Smooth muscle cell (in vitro differentiated cells): ENCODE results near the gene TRMO. TPM values are rescaled to one million over a fixed set of nuclear protein-coding genes. Genes with fewer than 3 reads are reported as not detected.

Experiments
- DNase-seq: peaks from one replicate; lab custom pipeline; 2025; ENCODE audit not compliant: unreplicated experiment; lab: John Stamatoyannopoulos, UW
- H2AFZ ChIP-seq: fragments of 200-600 bp; sonication (generic); 2 replicates; pipeline ENCODE4 v1.6.0; 2016; ENCODE audit warnings: antibody characterized with exemption, low read depth, mild to moderate bottlenecking
- H3F3A ChIP-seq: fragments of 200-600 bp; sonication (generic); 2 replicates; pipeline ENCODE4 v1.6.0; 2017; ENCODE audit warnings: antibody characterized with exemption, low read depth
- H3K27ac ChIP-seq: fragments of 200-600 bp; sonication (generic); 2 replicates; pipeline ENCODE4 v1.5.1; 2016; ENCODE audit warnings: low read depth, mild to moderate bottlenecking
- H3K27me3 ChIP-seq: fragments of 200-600 bp; sonication (generic); 2 replicates; pipeline ENCODE4 v1.6.1; 2016; ENCODE audit warnings: low read depth, mild to moderate bottlenecking
- H3K36me3 ChIP-seq: fragments of 200-600 bp; sonication (generic); 2 replicates; pipeline ENCODE4 v1.5.1; 2016; ENCODE audit warnings: low read depth
- H3K4me1 ChIP-seq: fragments of 200-600 bp; sonication (generic); 2 replicates; pipeline ENCODE4 v1.5.1; 2016; ENCODE audit warnings: low read depth
- H3K4me2 ChIP-seq: fragments of 200-600 bp; sonication (generic); 2 replicates; pipeline ENCODE4 v1.6.0; 2016; ENCODE audit warnings: mild to moderate bottlenecking
- H3K4me3 ChIP-seq: fragments of 200-600 bp; sonication (generic); 2 replicates; pipeline ENCODE4 v1.5.1; 2016; ENCODE audit warnings: mild to moderate bottlenecking
- H3K79me2 ChIP-seq: fragments of 200-600 bp; sonication (generic); 2 replicates; pipeline ENCODE4 v1.6.0; 2016; ENCODE audit warnings: low read depth, mild to moderate bottlenecking
- H3K9ac ChIP-seq: fragments of 200-600 bp; sonication (generic); 2 replicates; pipeline ENCODE4 v1.6.0; 2016; ENCODE audit warnings: low read depth
- H3K9me3 ChIP-seq: fragments of 200-600 bp; sonication (generic); replicated peaks from 2 replicates; pipeline ENCODE4 v1.5.1; 2016; ENCODE audit warnings: low read depth
- H4K20me1 ChIP-seq: fragments of 200-600 bp; sonication (generic); 2 replicates; pipeline ENCODE4 v1.6.0; 2016; ENCODE audit warnings: low read depth
- WGBS: methylation state at CpG from one replicate; pipeline ENCODE4 v1.1.7; 2016; ENCODE audit warnings: low lambda C conversion rate; 5-methylcytosine and 5-hydroxymethylcytosine counted together
- polyA plus RNA-seq: library from polyadenylated mRNA; unstranded; fragments of >200 nt; fragmentation: Nextera tagmentation; extraction: Ambion mirVana; gene quantifications from 2 replicates; pipeline ENCODE4 v1.2.1, GENCODE V29; 2016
- total RNA-seq: library from RNA; depleted of rRNA; stranded (reverse); fragments of >200 nt; gene quantifications from 2 replicates; pipeline ENCODE4 v1.2.3, GENCODE V29; 2014
- TF ChIP-seq, protein P1 (sequence below): fragments of 200-600 bp; sonication (generic); IDR thresholded peaks from 2 replicates; pipeline ENCODE4 v1.5.1; 2017; ENCODE audit warnings: borderline replicate concordance, mild to moderate bottlenecking, antibody characterized with exemption; ENCODE audit not compliant: insufficient read depth, poor library complexity, severe bottlenecking

Gene TRMO
- total and polyA plus RNA-seq, 2 experiments from 2014 or later, result 5.8 to 8.1 TPM

DNA sequence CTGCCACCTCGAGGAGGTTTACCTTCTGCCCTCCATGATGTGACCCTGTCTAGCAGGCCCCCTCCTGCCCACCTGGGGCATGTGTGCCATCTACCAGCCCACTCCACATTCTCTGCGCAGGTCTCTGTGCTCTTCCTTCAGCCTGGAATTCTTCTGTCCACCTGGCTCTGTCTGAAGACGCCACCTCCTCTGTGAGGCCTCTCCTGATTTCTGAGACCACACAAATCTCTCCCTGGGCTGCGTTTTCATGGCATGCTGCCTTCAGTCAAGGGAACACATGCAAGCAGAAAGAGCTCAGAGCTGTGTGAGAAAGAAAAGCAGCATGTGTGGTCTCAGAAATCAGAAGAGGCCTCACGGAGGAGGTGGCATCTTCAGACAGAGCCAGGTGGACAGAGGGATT is 47.2 kb downstream of the TRMO start:
- Histone ChIP-seq H4K20me1 (no peaks in the 10 kb centered on the region), H3K27me3 (no peaks in the 10 kb centered on the region), H3K4me1 (no peaks in the 10 kb centered on the region), H3K27ac (no peak overlapping the region), H3K4me2 (no peak overlapping the region), H3K9ac (no peak overlapping the region), H2AFZ (no peak overlapping the region), H3F3A (no peaks in the 10 kb centered on the region), H3K36me3 (no peaks in the 10 kb centered on the region), H3K4me3 (no peak overlapping the region), H3K79me2 (no peaks in the 10 kb centered on the region), H3K9me3 (no peaks in the 10 kb centered on the region)
- WGBS, result 94% methylated on average over 5 of the region's 5 CpGs
- DNase-seq, result no peak
- TF ChIP-seq, protein P1, sequence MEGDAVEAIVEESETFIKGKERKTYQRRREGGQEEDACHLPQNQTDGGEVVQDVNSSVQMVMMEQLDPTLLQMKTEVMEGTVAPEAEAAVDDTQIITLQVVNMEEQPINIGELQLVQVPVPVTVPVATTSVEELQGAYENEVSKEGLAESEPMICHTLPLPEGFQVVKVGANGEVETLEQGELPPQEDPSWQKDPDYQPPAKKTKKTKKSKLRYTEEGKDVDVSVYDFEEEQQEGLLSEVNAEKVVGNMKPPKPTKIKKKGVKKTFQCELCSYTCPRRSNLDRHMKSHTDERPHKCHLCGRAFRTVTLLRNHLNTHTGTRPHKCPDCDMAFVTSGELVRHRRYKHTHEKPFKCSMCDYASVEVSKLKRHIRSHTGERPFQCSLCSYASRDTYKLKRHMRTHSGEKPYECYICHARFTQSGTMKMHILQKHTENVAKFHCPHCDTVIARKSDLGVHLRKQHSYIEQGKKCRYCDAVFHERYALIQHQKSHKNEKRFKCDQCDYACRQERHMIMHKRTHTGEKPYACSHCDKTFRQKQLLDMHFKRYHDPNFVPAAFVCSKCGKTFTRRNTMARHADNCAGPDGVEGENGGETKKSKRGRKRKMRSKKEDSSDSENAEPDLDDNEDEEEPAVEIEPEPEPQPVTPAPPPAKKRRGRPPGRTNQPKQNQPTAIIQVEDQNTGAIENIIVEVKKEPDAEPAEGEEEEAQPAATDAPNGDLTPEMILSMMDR, result no peak

DNA sequence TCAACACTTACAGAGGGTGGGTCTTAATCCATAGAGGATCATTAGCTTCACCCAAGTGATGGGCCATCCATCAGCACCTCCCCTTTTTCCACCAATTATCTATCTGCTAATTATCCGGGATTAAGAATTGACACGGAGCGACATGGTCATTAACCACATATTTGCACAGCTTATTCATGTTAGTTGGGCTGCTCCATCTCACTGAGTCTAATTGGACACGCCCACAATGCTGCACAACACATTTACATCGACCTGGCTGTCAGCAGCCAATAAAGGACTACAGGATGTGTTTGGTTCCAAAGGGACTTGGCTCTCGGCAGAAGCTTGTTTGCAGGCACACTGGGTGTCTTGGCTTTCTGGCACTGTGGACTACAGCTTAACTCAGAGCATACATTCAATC is 47.7 kb downstream of the TRMO start:
- Histone ChIP-seq H3F3A (no peaks in the 10 kb centered on the region), H3K27ac (no peak overlapping the region), H3K4me3 (no peak overlapping the region), H4K20me1 (no peaks in the 10 kb centered on the region), H3K36me3 (no peaks in the 10 kb centered on the region), H3K79me2 (no peaks in the 10 kb centered on the region), H3K4me2 (no peak overlapping the region), H3K9me3 (no peaks in the 10 kb centered on the region), H3K27me3 (no peaks in the 10 kb centered on the region), H2AFZ (no peak overlapping the region), H3K4me1 (no peaks in the 10 kb centered on the region), H3K9ac (no peak overlapping the region)
- TF ChIP-seq, protein P1, result no peak
- 87% methylated on average over 6 of the region's 6 CpGs for WGBS
- DNase-seq, result no peak

- TF ChIP-seq, protein P1, result no peak
- Histone ChIP-seq H3K27ac (no peak overlapping the region), H2AFZ (no peak overlapping the region), H3K9me3 (no peaks in the 10 kb centered on the region), H3K27me3 (no peaks in the 10 kb centered on the region), H3K36me3 (no peaks in the 10 kb centered on the region), H4K20me1 (no peaks in the 10 kb centered on the region), H3K9ac (no peak overlapping the region), H3K79me2 (no peaks in the 10 kb centered on the region), H3F3A (no peaks in the 10 kb centered on the region), H3K4me1 (no peaks in the 10 kb centered on the region), H3K4me3 (no peak overlapping the region), H3K4me2 (no peak overlapping the region)
- 84% methylated on average over 6 of the region's 6 CpGs for WGBS
- no peak for DNase-seq
Observed at GRCh38 chr9:97873882-97874281, 48.4 kb downstream of the TRMO start.

DNA sequence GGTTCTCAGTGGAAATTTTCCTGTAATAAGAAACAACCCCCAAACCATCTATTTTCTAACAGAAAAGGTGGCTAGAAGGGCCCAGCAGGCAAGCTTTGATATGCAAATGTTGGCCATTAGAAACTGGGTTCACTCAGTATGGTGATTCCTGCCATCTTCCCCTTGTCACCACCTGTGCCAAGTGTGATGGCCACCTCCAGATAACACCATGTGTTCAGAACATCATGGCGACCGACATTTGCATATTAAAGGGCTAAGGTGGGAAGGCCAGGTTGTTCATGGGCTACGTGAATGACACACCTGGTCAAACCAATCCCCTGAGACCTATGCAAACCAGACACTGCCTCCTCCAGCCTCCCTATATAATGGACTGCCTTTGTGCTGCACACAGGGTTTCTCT is 48.9 kb downstream of the TRMO start:
- WGBS, result 78% methylated on average over 3 of the region's 3 CpGs
- Histone ChIP-seq H3K79me2 (no peaks in the 10 kb centered on the region), H3K9ac (no peak overlapping the region), H3K4me3 (no peak overlapping the region), H3F3A (no peaks in the 10 kb centered on the region), H3K4me1 (no peaks in the 10 kb centered on the region), H3K36me3 (no peaks in the 10 kb centered on the region), H3K4me2 (no peak overlapping the region), H2AFZ (no peak overlapping the region), H3K9me3 (no peaks in the 10 kb centered on the region), H3K27me3 (no peaks in the 10 kb centered on the region), H4K20me1 (no peaks in the 10 kb centered on the region), H3K27ac (no peak overlapping the region)
- DNase-seq, result no peak
- TF ChIP-seq, protein P1, result no peak
